ENCODE results near the gene TCERG1L.

TCERG1L gene

DNA sequence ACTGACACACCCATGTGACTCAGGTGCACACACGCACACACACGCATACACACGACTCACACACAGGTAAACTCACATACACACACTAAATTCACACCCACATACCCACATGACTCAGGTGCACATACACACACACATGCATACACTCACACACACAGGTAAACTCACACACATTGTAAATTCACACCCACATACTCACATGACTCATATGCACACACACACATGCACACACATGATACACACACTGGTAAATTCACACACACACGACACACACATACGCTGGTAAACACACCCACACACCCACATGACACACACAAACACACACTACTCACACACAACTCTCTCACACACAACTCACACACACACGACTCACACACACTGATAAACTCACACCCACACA lies 63.6 kb downstream of the TCERG1L start:
- DNase-seq (ENCODE audit: low read depth, low spot score) = no peak
- TF ChIP-seq, protein P1, sequence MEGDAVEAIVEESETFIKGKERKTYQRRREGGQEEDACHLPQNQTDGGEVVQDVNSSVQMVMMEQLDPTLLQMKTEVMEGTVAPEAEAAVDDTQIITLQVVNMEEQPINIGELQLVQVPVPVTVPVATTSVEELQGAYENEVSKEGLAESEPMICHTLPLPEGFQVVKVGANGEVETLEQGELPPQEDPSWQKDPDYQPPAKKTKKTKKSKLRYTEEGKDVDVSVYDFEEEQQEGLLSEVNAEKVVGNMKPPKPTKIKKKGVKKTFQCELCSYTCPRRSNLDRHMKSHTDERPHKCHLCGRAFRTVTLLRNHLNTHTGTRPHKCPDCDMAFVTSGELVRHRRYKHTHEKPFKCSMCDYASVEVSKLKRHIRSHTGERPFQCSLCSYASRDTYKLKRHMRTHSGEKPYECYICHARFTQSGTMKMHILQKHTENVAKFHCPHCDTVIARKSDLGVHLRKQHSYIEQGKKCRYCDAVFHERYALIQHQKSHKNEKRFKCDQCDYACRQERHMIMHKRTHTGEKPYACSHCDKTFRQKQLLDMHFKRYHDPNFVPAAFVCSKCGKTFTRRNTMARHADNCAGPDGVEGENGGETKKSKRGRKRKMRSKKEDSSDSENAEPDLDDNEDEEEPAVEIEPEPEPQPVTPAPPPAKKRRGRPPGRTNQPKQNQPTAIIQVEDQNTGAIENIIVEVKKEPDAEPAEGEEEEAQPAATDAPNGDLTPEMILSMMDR (IDR thresholded peaks at IDR 0.05; ENCODE audit: low read depth, low read length) = no peak

DNA sequence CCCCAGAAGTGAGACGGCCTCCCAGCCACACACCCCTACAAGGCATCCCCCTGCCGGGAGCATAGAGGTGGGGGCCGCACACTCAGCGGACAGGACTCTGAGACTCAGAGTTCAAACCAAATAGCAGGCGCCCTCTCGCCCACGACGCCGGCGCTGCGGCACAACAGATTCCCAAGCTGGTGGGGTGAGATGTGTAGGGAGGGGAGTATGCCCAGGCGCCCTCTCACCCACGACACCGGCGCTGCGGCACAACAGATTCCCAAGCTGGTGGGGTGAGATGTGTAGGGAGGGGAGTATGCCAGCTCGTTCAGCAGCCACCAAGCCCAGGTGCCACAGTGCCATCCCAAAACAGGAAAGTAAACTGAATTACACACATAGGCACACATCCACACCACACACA lies 64.7 kb downstream of the TCERG1L start:
- DNase-seq (ENCODE audit: low read depth, low spot score) = no peak
- TF ChIP-seq, protein P1 (IDR thresholded peaks at IDR 0.05; ENCODE audit: low read depth, low read length) = no peak
- H3K4me3 ChIP-seq (ENCODE audit: low read depth, low read length) = no peak overlapping the region
- in situ Hi-C loops (cut with HindIII; ENCODE audit: low sequenced_read_pairs) = no loop called here

More for the DNA sequence above, 63.6 kb downstream of the TCERG1L start:
- H3K4me3 ChIP-seq (ENCODE audit: low read depth, low read length) = no peak overlapping the region
- in situ Hi-C loops (cut with HindIII; ENCODE audit: low sequenced_read_pairs) = no loop called here

DNA sequence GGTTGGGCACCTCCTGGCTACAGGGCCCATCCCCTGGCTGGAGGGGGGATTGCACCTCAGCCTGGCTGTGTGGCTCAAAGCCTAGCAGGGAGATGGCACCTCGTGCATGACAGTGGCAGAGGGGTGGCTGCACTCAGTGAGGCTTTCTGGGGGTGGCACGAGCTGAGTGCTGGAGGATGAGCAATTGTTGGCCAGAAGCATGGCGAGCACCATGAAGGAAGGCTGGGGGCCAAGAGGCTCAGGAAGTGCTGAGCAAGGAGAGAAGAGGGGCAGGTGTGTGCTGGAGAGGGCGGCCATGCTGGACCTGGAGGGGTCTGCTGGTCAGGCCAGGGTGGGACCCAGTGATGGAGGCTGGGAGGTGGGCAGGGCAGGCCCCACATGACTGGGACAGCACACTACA lies 65.4 kb downstream of the TCERG1L start:
- H3K4me3 ChIP-seq (ENCODE audit: low read depth, low read length) = no peak overlapping the region
- no peak for DNase-seq (ENCODE audit: low read depth, low spot score)
- in situ Hi-C loops (cut with HindIII; ENCODE audit: low sequenced_read_pairs) = no loop called here
- TF ChIP-seq, protein P1 (IDR thresholded peaks at IDR 0.05; ENCODE audit: low read depth, low read length) = no peak

DNA sequence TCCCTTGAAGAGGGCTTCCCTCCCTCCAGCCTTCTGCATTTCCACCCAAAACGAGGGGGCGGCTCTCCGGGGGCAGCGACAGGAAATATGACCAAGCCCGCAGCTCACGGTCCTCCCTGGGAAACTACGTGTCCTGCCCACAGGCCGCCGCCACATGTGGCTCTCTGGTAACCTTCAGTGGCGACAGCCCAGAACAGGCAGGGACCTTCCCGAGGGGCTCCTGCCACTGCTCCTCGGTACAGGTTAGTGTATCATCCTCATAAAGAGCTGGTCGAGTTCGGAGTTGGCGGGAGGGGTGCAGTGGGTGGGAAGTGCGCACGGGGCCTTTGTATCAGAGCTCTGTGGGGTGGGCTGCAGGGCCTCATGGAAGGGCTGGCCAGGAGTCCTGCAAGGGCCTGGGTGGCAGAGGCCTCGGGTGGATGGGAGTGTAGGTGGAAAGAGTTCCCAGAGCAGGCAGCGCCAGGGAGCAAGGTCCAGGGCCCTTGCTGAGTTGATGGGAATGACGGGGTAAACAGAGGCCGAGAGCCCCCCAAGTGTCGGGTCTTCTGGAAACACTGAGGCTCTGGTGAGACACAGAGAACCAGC lies 66.0 kb downstream of the TCERG1L start:
- TF ChIP-seq, protein P1 (IDR thresholded peaks at IDR 0.05; ENCODE audit: low read depth, low read length) = no peak
- in situ Hi-C loops (cut with HindIII; ENCODE audit: low sequenced_read_pairs) = no loop called here

DNA sequence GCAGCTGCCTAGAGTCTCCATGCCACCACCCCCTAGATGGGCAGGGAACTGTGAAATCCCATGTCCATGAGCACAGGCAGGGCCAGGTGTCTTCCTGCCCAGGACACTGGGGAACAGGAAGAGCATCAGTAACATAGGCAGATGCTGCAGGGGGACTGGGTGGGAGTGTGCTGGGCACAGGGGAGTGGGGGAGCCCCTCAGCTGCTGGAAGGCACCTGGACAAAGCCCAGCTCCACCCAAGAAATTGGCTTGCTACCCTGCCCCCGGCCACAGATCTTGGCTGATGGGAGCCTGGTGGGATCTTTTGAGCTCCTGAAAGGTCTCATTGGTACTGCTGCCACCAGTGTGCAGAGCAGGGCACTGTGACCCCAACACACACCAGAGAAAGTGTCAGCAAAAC lies 66.7 kb downstream of the TCERG1L start:
- no peak for DNase-seq (ENCODE audit: low read depth, low spot score)
- TF ChIP-seq, protein P1 (IDR thresholded peaks at IDR 0.05; ENCODE audit: low read depth, low read length) = no peak
- in situ Hi-C loops (cut with HindIII; ENCODE audit: low sequenced_read_pairs) = no loop called here
- H3K4me3 ChIP-seq (ENCODE audit: low read depth, low read length) = no peak overlapping the region

More for the DNA sequence above, 66.0 kb downstream of the TCERG1L start:
- no peak for DNase-seq (ENCODE audit: low read depth, low spot score)
- H3K4me3 ChIP-seq (ENCODE audit: low read depth, low read length) = no peak overlapping the region

DNA sequence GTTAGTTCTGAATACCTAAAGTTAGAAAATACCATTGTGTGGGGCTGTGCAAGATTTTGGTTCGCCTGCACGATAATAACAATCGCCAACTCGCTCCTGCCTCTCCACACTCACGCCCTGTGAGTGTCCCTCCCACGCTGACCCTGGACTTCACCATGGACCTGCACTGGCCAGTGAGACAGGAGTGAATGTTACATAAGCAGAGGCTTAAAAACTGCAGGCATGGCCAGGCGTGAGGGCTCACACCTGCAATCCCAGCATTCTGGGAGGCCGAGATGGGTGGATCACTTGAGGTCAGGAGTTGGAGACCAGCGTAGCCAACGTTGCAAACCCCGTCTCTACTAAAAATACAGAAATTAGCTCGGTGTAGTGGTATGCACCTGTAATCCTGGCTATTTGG lies 68.4 kb downstream of the TCERG1L start:
- no peak for DNase-seq (ENCODE audit: low read depth, low spot score)
- in situ Hi-C loops (cut with HindIII; ENCODE audit: low sequenced_read_pairs) = no loop called here
- TF ChIP-seq, protein P1 (IDR thresholded peaks at IDR 0.05; ENCODE audit: low read depth, low read length) = no peak

More for the DNA sequence above, 68.4 kb downstream of the TCERG1L start:
- no peak overlapping the region for H3K4me3 ChIP-seq (ENCODE audit: low read depth, low read length)
